Osteoblast (primary cell): ENCODE measurements around the gene LRP5. TPM values are rescaled to one million over a fixed set of nuclear protein-coding genes. Genes with fewer than 3 reads are reported as not detected.
"Not testable (repeated sequence)": the region's sequence is repeated elsewhere in the genome, so short reads cannot be mapped to it uniquely, and the experiment has no call there.

Source experiments
- DNase-seq: peaks from one replicate; pipeline ENCODE4 v3.0.0; 2011; ENCODE audit warnings: low spot score, mixed read lengths; ENCODE audit not compliant: insufficient read length; ENCODE audit errors: missing footprints
- H2AFZ ChIP-seq: 2 replicates; pipeline ENCODE4 v1.6.0; 2011; ENCODE audit warnings: mild to moderate bottlenecking, low read length
- H3K27ac ChIP-seq: 2 replicates; pipeline ENCODE4 v1.5.1; 2011; ENCODE audit warnings: mild to moderate bottlenecking, low read depth, low read length, moderate library complexity
- H3K27me3 ChIP-seq: 2 replicates; pipeline ENCODE4 v1.6.0; 2012; ENCODE audit warnings: mild to moderate bottlenecking, control low read depth, inconsistent platforms, low read length, moderate library complexity; ENCODE audit not compliant: insufficient read depth
- H3K36me3 ChIP-seq: 2 replicates; pipeline ENCODE4 v1.5.1; 2011; ENCODE audit warnings: mild to moderate bottlenecking, low read length, control low read depth, moderate library complexity; ENCODE audit not compliant: insufficient read depth
- H3K4me1 ChIP-seq: 2 replicates; pipeline ENCODE4 v1.5.1; 2011; ENCODE audit warnings: mild to moderate bottlenecking, low read length, control low read depth, moderate library complexity; ENCODE audit not compliant: insufficient read depth
- H3K4me2 ChIP-seq: 2 replicates; pipeline ENCODE4 v1.6.0; 2011; ENCODE audit warnings: mild to moderate bottlenecking, low read length; ENCODE audit not compliant: insufficient read depth
- H3K4me3 ChIP-seq: fragments of 200-600 bp; sonication (generic); 3 replicates; pipeline ENCODE4 v1.5.1; 2012; ENCODE audit warnings: mild to moderate bottlenecking, low read length, inconsistent platforms; ENCODE audit not compliant: insufficient read depth
- H3K79me2 ChIP-seq: 2 replicates; pipeline ENCODE4 v1.6.0; 2012; ENCODE audit warnings: mild to moderate bottlenecking, low read length, control low read depth, inconsistent platforms; ENCODE audit not compliant: insufficient read depth
- H3K9me3 ChIP-seq: 2 replicates; pipeline ENCODE4 v1.5.1; 2011; ENCODE audit warnings: low read depth, low read length, control low read depth
- H4K20me1 ChIP-seq: 2 replicates; pipeline ENCODE4 v1.6.0; 2012; ENCODE audit warnings: mild to moderate bottlenecking, low read length, control low read depth; ENCODE audit not compliant: insufficient read depth
- total RNA-seq: library from RNA; depleted of rRNA; stranded (reverse); fragments of >200 nt; gene quantifications from 2 replicates; pipeline ENCODE4 v1.2.3, GENCODE V29; 2012
- TF ChIP-seq, protein P1 (sequence below): IDR thresholded peaks from 2 replicates; pipeline ENCODE4 v1.5.1; 2011; ENCODE audit warnings: mild to moderate bottlenecking, low read depth, low read length, moderate library complexity; ENCODE audit errors: extremely low read depth

Gene LRP5
- total RNA-seq, 1 donor = 16.3 TPM

DNA sequence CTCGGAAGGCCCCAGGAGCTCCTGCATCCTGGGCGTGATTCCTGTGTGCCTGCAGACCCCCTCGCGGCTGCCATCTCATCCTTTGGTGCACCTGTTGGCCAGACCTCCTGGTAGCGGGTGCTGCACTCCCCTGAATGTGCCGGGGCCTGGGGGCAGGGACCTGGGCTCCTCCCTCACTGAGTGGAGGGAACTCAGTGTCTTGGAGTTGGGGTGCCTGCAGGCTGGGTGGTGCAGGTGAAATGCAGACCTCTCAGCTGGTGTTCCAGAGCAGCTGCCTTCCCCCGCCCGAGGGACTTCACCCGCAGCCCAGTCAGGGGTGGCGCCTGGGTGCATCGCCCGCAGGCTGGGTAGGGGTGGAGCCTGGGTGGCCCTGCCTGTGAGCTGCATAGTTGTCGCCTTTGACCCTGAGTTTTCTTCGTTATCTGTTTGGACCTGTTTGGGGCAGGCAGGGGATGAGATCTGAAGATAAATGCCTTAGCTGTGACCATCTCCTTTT is 31.4 kb downstream of the LRP5 start:
- Histone ChIP-seq H3K4me2 (no peak overlapping the region), H3K4me3 (no peak overlapping the region), H3K9me3 (no peaks in the 10 kb centered on the region), H3K79me2 (peaks cover 7% of the 10 kb centered on the region), H3K4me1 (peaks cover 28% of the 10 kb centered on the region), H2AFZ (no peak overlapping the region), H3K36me3 (no peaks in the 10 kb centered on the region), H4K20me1 (peaks cover 7% of the 10 kb centered on the region), H3K27ac (no peak overlapping the region), H3K27me3 (no peaks in the 10 kb centered on the region)
- peak; percentile 27 for DNase-seq
- TF ChIP-seq, protein P1, sequence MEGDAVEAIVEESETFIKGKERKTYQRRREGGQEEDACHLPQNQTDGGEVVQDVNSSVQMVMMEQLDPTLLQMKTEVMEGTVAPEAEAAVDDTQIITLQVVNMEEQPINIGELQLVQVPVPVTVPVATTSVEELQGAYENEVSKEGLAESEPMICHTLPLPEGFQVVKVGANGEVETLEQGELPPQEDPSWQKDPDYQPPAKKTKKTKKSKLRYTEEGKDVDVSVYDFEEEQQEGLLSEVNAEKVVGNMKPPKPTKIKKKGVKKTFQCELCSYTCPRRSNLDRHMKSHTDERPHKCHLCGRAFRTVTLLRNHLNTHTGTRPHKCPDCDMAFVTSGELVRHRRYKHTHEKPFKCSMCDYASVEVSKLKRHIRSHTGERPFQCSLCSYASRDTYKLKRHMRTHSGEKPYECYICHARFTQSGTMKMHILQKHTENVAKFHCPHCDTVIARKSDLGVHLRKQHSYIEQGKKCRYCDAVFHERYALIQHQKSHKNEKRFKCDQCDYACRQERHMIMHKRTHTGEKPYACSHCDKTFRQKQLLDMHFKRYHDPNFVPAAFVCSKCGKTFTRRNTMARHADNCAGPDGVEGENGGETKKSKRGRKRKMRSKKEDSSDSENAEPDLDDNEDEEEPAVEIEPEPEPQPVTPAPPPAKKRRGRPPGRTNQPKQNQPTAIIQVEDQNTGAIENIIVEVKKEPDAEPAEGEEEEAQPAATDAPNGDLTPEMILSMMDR = no peak

DNA sequence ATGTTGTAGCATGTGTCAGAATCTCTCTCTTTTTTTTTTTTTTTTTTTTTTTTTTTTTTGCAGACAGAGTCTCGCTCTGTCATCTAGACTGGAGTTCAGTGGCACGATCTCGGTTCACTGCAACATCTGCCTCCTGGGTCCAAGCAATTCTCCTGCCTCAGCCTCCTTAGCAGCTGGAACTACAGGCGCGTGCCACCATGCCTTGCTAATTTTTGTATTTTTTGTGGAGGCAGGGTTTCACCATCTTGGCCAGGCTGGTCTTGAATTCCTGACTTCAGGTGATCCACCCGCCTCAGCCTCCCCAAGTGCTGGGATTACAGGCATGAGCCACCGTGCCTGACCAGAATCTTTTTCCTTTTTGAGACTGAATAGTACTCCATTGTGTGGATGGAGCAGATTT is 32.4 kb downstream of the LRP5 start:
- not testable (repeated sequence) for H3K36me3 ChIP-seq, H3K4me3 ChIP-seq, H4K20me1 ChIP-seq, H3K27me3 ChIP-seq, H3K79me2 ChIP-seq, H3K27ac ChIP-seq, H2AFZ ChIP-seq, H3K9me3 ChIP-seq, H3K4me2 ChIP-seq
- peak; percentile 34 for DNase-seq
- H3K4me1 ChIP-seq = peaks cover 23% of the 10 kb centered on the region

DNA sequence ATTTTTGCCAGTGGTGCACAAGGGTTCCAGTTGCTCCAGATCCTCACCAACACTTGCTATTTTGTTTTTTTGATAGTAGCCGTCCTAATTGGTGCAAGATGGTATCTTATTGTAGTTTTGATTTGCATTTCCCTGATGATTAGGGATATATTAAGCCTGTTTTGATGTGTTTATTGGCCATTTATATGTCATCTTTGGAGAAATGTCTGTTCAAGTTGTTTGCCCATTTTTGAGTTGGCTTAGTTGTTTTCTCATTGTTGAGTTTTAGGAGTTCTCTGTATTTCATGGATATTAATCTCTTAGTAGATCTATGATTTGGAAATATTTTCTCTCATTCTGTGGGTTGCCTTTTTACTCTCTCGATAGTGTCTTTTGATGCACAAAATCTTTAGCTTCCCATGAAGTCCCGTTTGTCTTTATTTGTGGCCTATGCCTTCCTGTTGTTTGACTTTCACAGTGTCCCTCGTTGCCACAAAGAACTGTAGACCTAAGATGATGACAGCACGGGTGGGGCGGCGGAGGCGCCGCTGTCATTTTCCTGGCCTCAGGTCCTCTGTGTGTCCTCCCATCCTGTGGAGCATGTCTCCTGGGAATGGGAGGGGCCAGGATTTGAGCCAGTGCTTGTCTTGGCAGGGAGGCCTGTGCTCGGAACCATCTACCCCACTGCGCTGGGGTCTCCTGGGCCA is 33.5 kb downstream of the LRP5 start:
- Histone ChIP-seq H3K27ac (no peak overlapping the region), H3K79me2 (peaks cover 5% of the 10 kb centered on the region), H3K36me3 (no peaks in the 10 kb centered on the region), H3K4me3 (peak overlapping the region; percentile 31), H4K20me1 (peaks cover 7% of the 10 kb centered on the region), H3K4me1 (peaks cover 17% of the 10 kb centered on the region), H2AFZ (no peak overlapping the region), H3K9me3 (no peaks in the 10 kb centered on the region), H3K4me2 (peak overlapping the region; percentile 29), H3K27me3 (no peaks in the 10 kb centered on the region)
- TF ChIP-seq, protein P1 = no peak
- DNase-seq = peak; percentile 8

DNA sequence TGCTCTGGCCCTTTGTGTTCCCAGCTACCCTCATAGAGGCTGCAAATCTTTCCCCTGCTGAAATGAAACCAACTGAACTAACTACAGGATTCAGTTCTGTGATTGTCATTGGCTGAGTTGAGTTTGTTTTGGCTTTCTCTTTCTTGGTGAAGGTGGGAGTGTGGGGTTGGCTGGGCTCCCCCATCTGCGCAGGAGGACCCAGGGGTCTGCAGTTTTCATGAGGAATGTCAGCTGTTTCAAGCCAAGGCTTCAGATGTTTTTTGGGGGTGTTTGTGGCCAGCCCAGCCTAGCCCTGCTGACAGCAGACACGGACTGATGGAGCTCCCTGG is 34.0 kb downstream of the LRP5 start:
- peaks cover 12% of the 10 kb centered on the region for H3K4me1 ChIP-seq
- DNase-seq = peak; percentile 66
- peaks cover 4% of the 10 kb centered on the region for H4K20me1 ChIP-seq
- H3K4me2 ChIP-seq = peak overlapping the region; percentile 29
- no peak overlapping the region for H3K27ac ChIP-seq
- no peaks in the 10 kb centered on the region for H3K36me3 ChIP-seq
- H3K79me2 ChIP-seq = peaks cover 5% of the 10 kb centered on the region
- H3K9me3 ChIP-seq = no peaks in the 10 kb centered on the region
- H2AFZ ChIP-seq = no peak overlapping the region
- no peaks in the 10 kb centered on the region for H3K27me3 ChIP-seq
- H3K4me3 ChIP-seq = peak overlapping the region; percentile 31
- TF ChIP-seq, protein P1 = no peak
